GM12872 (cell line): ENCODE results near the gene ZSCAN21.

Source experiments
- CTCF ChIP-seq: IDR thresholded peaks from 3 replicates; pipeline ENCODE4 v1.5.1; 2011; ENCODE audit warnings: low read depth, mild to moderate bottlenecking, low read length, moderate library complexity; ENCODE audit not compliant: insufficient read depth

The ZSCAN21 gene

DNA sequence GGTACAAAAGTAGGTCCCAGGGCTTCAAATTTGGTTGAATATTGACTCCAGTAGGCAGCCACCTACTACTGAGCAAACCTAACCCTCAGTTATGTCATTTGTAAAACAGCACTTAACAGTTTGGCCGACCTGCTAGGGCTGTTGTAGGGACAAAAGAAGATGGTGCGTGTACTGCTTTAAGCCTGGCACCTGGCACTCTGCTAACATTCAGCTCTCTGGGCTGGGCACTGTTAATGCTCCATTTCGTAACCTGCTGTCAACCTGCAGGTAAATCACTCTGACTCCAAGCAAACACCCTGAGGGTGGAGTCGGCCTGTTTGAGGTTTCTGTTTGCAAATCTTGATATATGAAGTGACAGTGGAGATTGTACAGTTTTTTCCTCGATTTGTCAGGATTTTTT lies 27.0 kb upstream of the ZSCAN21 start:
- no peak for TF ChIP-seq CTCF

DNA sequence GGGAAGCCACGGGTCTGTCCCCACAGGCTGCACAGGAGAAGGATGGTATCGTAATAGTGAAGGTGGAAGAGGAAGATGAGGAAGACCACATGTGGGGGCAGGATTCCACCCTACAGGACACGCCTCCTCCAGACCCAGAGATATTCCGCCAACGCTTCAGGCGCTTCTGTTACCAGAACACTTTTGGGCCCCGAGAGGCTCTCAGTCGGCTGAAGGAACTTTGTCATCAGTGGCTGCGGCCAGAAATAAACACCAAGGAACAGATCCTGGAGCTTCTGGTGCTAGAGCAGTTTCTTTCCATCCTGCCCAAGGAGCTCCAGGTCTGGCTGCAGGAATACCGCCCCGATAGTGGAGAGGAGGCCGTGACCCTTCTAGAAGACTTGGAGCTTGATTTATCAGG lies 26.0 kb upstream of the ZSCAN21 start:
- no peak for TF ChIP-seq CTCF

GRCh38 chr7:100024020-100024619 lies 25.5 kb upstream of the ZSCAN21 start:
- no peak for TF ChIP-seq CTCF

- TF ChIP-seq CTCF, result no peak
Observed at GRCh38 chr7:100027197-100027596, 22.4 kb upstream of the ZSCAN21 start.

- no peak for TF ChIP-seq CTCF
Observed at GRCh38 chr7:100029596-100029995, 20.0 kb upstream of the ZSCAN21 start.

DNA sequence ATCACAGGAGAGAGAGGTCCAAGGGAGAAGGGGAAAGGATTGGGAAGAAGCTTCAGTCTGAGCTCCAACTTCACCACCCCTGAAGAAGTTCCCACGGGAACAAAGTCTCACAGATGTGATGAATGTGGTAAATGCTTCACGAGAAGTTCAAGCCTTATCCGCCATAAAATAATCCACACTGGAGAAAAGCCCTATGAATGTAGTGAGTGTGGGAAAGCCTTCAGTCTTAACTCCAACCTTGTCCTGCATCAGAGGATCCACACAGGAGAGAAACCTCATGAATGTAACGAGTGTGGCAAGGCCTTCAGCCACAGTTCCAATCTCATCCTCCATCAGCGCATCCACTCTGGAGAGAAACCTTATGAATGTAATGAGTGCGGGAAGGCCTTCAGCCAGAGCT lies 16.0 kb upstream of the ZSCAN21 start:
- no peak for TF ChIP-seq CTCF

GRCh38 chr7:100034871-100035510 lies 14.6 kb upstream of the ZSCAN21 start:
- no peak for TF ChIP-seq CTCF

- TF ChIP-seq CTCF, result no peak
Observed at GRCh38 chr7:100035876-100036275, 13.7 kb upstream of the ZSCAN21 start.
